Skeletal muscle tissue (tissue), 4 donors: ENCODE measurements around the gene HSFX2. TPM values are rescaled to one million over a fixed set of nuclear protein-coding genes. Genes with fewer than 3 reads are reported as not detected.
A peak's percentile ranks its signal among the peaks of the same experiment; 100 is the strongest.
"Not testable (repeated sequence)": the region's sequence is repeated elsewhere in the genome, so short reads cannot be mapped to it uniquely, and the experiment has no call there.

Experiments used
- H3K27ac ChIP-seq: one replicate; pipeline ENCODE4 v1.7.0; 2013; ENCODE audit warnings: mild to moderate bottlenecking, low read depth, low read length, inconsistent platforms
- H3K27me3 ChIP-seq, 3 donors: one replicate each; pipeline ENCODE4 v1.7.0; 2013; ENCODE audit warnings: low read length in 3 of 3; ENCODE audit not compliant: control insufficient read depth in 3 of 3, insufficient read depth in 3 of 3
- H3K36me3 ChIP-seq, 3 donors: one replicate each; pipeline ENCODE4 v1.7.0; 2013; ENCODE audit warnings: low read length in 3 of 3; ENCODE audit not compliant: control insufficient read depth in 3 of 3, insufficient read depth in 3 of 3
- H3K4me1 ChIP-seq, 3 donors: one replicate each; pipeline ENCODE4 v1.7.0; 2013; ENCODE audit warnings: low read length in 3 of 3, mild to moderate bottlenecking in 3 of 3; ENCODE audit not compliant: control insufficient read depth in 3 of 3, insufficient read depth in 3 of 3
- H3K4me3 ChIP-seq, 3 donors: one replicate each; pipeline ENCODE4 v1.7.0; 2013; ENCODE audit warnings: low read length in 3 of 3
- H3K9ac ChIP-seq, 3 donors: one replicate each; pipeline ENCODE4 v1.7.0; 2013; ENCODE audit warnings: low read length in 3 of 3, mild to moderate bottlenecking in 3 of 3, moderate library complexity in 2 of 3, low read depth in 1 of 3
- H3K9me3 ChIP-seq, 3 donors: one replicate each; pipeline ENCODE4 v1.7.0; 2013; ENCODE audit warnings: low read length in 3 of 3; ENCODE audit not compliant: control insufficient read depth in 3 of 3
- total RNA-seq: library from RNA; depleted of rRNA; stranded (reverse); fragments of >200 nt; gene quantifications from one replicate; pipeline ENCODE4 v1.2.3, GENCODE V29; 2014
- donor health status: Osteomylitis.

The HSFX2 gene
- total RNA-seq: 0.52 TPM

DNA sequence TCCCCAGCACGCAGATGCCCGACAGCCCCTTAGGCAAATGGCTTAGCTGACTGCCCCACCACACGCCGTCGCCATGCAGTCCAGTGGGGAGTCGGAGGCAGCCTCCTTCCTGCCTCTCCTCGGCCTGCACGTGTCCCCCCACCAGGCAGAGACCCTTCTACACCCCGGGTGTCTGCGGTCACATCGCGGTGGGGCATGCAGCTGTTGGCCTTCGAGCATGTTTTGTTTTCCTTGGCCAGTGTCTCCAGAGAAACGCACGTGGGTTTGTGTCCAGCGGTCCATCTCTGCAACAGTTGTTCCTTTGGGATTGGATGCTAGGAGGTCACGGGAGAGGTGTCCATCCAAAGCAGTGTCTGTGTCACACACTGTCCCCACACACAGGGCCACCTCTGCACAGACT is at the start of gene HSFX2:
HSFX2 (minus strand) TSS at position 101 of the 400 bp plus-strand sequence. CDS start 614 bp downstream, outside the sequence.
- not testable (repeated sequence) for H3K4me1 ChIP-seq, H3K36me3 ChIP-seq, H3K27ac ChIP-seq, H3K9me3 ChIP-seq, H3K4me3 ChIP-seq, H3K9ac ChIP-seq, H3K27me3 ChIP-seq

GRCh38 chrX:149643496-149643895 is 48.4 kb upstream of the HSFX2 start:
- Histone ChIP-seq H3K9me3 (no peaks in the 10 kb centered on the region), H3K4me3 (no peak overlapping the region), H3K9ac (no peak overlapping the region), H3K36me3 (no peaks in the 10 kb centered on the region), H3K27ac (no peak overlapping the region), H3K27me3 (no peaks in the 10 kb centered on the region), H3K4me1 (no peaks in the 10 kb centered on the region)

GRCh38 chrX:149641835-149642234 is 46.7 kb upstream of the HSFX2 start:
- Histone ChIP-seq H3K27me3 (no peaks in the 10 kb centered on the region), H3K9ac (no peak overlapping the region), H3K4me1 (no peaks in the 10 kb centered on the region), H3K9me3 (no peaks in the 10 kb centered on the region), H3K27ac (no peak overlapping the region), H3K36me3 (no peaks in the 10 kb centered on the region), H3K4me3 (no peak overlapping the region)

DNA sequence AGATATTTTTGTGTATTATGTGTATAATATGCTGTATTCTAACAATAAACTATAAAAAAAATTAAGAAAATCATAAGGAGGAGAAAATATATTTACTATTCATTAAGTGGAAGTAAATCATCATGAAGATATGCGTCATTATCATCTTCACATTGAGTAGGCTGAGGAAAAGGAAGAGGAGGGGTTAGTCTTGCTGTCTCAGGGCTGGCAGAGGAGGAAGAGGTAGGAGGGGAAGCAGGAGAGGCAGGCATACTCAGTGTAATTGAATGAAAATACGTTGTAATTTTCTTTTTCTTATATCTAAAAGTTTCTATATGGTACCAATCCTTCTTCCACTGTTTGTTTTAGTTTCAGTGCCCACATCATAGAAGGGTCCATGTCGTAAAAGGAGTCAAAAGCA is 46.3 kb upstream of the HSFX2 start:
- Histone ChIP-seq H3K9ac (no peak overlapping the region), H3K4me1 (no peaks in the 10 kb centered on the region), H3K27me3 (no peaks in the 10 kb centered on the region), H3K4me3 (no peak overlapping the region), H3K9me3 (no peaks in the 10 kb centered on the region), H3K36me3 (no peaks in the 10 kb centered on the region), H3K27ac (no peak overlapping the region)

GRCh38 chrX:149639568-149639967 is 44.5 kb upstream of the HSFX2 start:
- H3K27me3 ChIP-seq: no peaks in the 10 kb centered on the region

GRCh38 chrX:149638860-149639259 is 43.7 kb upstream of the HSFX2 start:
- H3K36me3 ChIP-seq: no peaks in the 10 kb centered on the region
- no peaks in the 10 kb centered on the region for H3K9me3 ChIP-seq
- no peaks in the 10 kb centered on the region for H3K27me3 ChIP-seq
- H3K9ac ChIP-seq: no peak overlapping the region
- H3K27ac ChIP-seq: no peak overlapping the region
- no peak overlapping the region for H3K4me3 ChIP-seq
- H3K4me1 ChIP-seq: no peaks in the 10 kb centered on the region

More at GRCh38 chrX:149639568-149639967, 44.5 kb upstream of the HSFX2 start:
- Histone ChIP-seq H3K9me3 (no peaks in the 10 kb centered on the region), H3K4me3 (no peak overlapping the region), H3K4me1 (no peaks in the 10 kb centered on the region), H3K9ac (no peak overlapping the region), H3K36me3 (no peaks in the 10 kb centered on the region), H3K27ac (no peak overlapping the region)

DNA sequence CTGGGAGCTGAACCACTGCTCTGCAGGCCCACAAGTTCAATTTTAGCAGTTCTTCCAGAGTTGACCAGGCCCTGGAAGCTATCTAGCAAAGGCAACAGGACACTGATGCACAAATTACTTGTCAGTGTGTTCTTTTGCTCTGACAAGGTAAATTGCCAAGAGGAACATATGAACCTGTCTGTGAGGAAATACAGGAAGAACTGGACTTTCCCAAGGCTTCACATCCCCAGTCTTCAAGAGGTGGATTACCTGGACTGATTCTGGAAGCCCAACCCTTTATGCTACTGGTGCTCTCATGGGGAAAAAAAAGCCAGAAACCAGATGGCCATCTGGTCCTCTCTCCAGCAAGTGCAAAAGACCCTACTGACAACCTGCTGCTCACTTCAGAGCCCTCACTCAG is 38.4 kb upstream of the HSFX2 start:
- no peaks in the 10 kb centered on the region for H3K9me3 ChIP-seq
- H3K4me3 ChIP-seq: no peak overlapping the region
- no peaks in the 10 kb centered on the region for H3K27me3 ChIP-seq
- H3K9ac ChIP-seq: no peak overlapping the region
- H3K36me3 ChIP-seq: no peaks in the 10 kb centered on the region
- no peak overlapping the region for H3K27ac ChIP-seq
- peaks cover 12 to 17% (median 13%) of the 10 kb centered on the region in 3 donors for H3K4me1 ChIP-seq

DNA sequence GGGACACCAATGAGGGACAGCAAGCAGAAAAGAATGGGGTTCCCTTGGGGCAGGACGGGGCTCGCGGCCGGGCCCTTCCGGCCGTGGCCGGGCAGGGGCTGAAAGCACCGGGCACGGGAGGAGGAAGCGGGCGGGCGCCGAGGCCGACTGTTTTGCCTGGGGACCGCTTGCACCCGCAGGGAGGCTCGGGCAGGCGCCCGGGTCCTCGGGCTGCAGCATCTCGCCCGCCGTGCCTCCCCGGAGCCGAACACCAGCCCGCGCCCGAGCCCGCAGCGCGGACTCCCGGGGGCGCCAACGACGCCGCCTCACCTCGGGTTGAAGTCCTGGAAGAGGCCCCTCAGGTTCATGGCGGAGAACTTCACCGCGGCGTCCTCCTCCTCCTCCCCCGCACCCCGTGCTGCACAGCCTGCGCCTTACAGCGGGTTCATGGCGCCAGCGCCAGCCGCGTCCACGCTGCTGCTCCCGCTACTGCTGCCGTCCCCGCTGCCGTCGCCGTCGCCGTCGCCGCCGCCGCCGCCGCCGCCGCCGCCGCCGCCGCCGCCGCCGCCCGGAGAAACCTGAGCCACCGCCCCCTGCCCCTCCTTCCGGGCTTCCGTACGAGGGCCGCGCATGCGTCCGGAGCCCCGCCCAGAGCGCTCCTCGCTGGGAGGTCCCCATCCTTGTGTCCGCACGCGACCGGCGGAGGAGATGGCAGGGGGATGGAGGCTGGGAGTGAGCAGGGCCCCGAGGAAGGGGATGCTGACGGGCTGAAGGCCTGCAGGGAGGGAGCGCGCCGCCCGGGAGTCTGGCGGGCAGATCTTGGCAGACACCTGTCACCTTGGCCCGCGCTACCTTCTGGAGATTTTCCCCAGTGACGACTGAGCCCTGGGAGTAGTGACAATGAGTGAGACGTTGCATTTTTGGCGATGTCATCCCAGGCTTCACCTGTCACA is 36.4 kb upstream of the HSFX2 start, which contains the start of gene TMEM185A:
TMEM185A (minus strand) TSS at position 559 of the 932 bp plus-strand sequence; CDS start at position 347, 212 bp downstream.
- Histone ChIP-seq H3K9ac (peak within 1 kb of the TSS; percentile 69 to 79 (median 72)), H3K4me1 (peaks cover 12 to 24% (median 13%) of the 10 kb centered on the region in 3 donors), H3K27ac (peak within 1 kb of the TSS; percentile 54), H3K36me3 (no peaks in the 10 kb centered on the region), H3K4me3 (peak within 1 kb of the TSS; percentile 76 to 78 (median 76)), H3K9me3 (no peaks in the 10 kb centered on the region), H3K27me3 (no peaks in the 10 kb centered on the region)

DNA sequence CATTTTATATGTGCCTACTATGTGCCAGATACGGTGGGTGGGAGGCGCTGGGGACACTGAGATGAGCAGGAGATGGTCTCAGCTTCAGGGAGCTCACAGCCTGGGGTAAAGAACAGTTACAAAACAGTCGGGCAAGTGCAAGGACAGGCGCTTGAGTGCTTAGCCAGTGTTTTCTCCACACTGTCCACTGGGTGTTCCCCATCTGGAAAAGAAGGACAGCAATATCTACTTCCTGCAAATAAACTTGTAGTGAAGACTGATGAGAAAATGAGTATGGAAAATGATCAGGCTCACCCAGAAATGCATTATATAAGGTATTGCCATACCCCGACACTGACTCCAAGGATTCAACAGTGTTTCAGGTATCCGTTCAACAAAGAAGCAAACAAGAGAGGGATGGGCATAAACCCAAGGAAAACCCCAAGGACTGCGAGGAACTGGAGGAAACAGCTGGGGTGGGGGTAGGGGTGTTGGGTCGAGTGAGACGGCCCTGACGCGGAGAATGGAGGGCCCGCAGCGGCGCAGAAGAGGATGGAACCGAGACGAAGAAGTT is 35.6 kb upstream of the HSFX2 start:
- Histone ChIP-seq H3K9me3 (no peaks in the 10 kb centered on the region), H3K9ac (peak overlapping the region; percentile 69 to 79 (median 72)), H3K4me1 (peaks cover 12 to 28% (median 13%) of the 10 kb centered on the region in 3 donors), H3K36me3 (no peaks in the 10 kb centered on the region), H3K4me3 (peak overlapping the region; percentile 76 to 78 (median 76)), H3K27me3 (no peaks in the 10 kb centered on the region), H3K27ac (peak overlapping the region; percentile 54)
